HEK293 (cell line): ENCODE measurements around the gene USF1.

Experiments
- CTCF ChIA-PET: fragments of 350-600 bp; formaldehyde crosslinking; extraction: SDS; loops from one replicate; lab custom pipeline; 2021; ENCODE audit warnings: antibody characterized with exemption; lab: Yijun Ruan, JAX
- POLR2A ChIA-PET: fragments of 300-600 bp; formaldehyde crosslinking; extraction: SDS; loops from one replicate; lab custom pipeline; 2020; ENCODE audit warnings: antibody characterized with exemption, inconsistent platforms; lab: Yijun Ruan, JAX
- H3K27ac ChIP-seq: fragments of 200-500 bp; sonication (Bioruptor generic); 2 replicates; pipeline ENCODE4 v1.5.1; 2014; ENCODE audit warnings: low read depth, low read length, control low read depth, inconsistent platforms; ENCODE audit errors: extremely low read depth
- H3K36me3 ChIP-seq, 2 experiments: fragments of 200-500 bp in 1 of 2; sonication (Bioruptor generic) in 1 of 2; 1 replicate in 1 of 2; 2 replicates in 1 of 2; pipeline ENCODE4 v1.5.1; 2014 to 2017; ENCODE audit warnings: inconsistent platforms in 2 of 2, low read length in 2 of 2; ENCODE audit not compliant: control insufficient read depth in 2 of 2, insufficient read depth in 1 of 2
- H3K4me1 ChIP-seq: fragments of 200-500 bp; sonication (Bioruptor generic); 2 replicates; pipeline ENCODE4 v1.5.1; 2014; ENCODE audit warnings: mild to moderate bottlenecking, low read length, inconsistent platforms; ENCODE audit not compliant: control insufficient read depth, insufficient read depth
- H3K4me3 ChIP-seq: 2 replicates; pipeline ENCODE4 v1.5.1; 2011; ENCODE audit warnings: low read depth, mild to moderate bottlenecking, control low read depth, low read length, moderate library complexity
- H3K9me3 ChIP-seq: fragments of 200-500 bp; sonication (Bioruptor generic); 2 replicates; pipeline ENCODE4 v1.5.1; 2014; ENCODE audit warnings: low read depth, low read length, inconsistent platforms; ENCODE audit not compliant: control insufficient read depth, insufficient read depth
- ATF2 ChIP-seq: fragments of 450-650 bp; formaldehyde crosslinking; IDR thresholded peaks from 2 replicates; pipeline ENCODE4 v1.5.1; 2016; ENCODE audit warnings: missing biosample characterization, missing genetic modification characterization, low read depth
- EGR2 ChIP-seq: fragments of 450-650 bp; formaldehyde crosslinking; IDR thresholded peaks from 2 replicates; pipeline ENCODE4 v1.5.1; 2016; ENCODE audit warnings: low read depth, missing biosample characterization, missing genetic modification characterization
- PRDM10 ChIP-seq: fragments of 450-650 bp; formaldehyde crosslinking; IDR thresholded peaks from 2 replicates; pipeline ENCODE4 v1.5.1; 2016; ENCODE audit warnings: missing biosample characterization, missing genetic modification characterization
- SP7 ChIP-seq: fragments of 450-650 bp; formaldehyde crosslinking; IDR thresholded peaks from 2 replicates; pipeline ENCODE4 v1.5.1; 2016; ENCODE audit warnings: missing biosample characterization, missing genetic modification characterization
- ZBTB1 ChIP-seq: fragments of 450-650 bp; formaldehyde crosslinking; IDR thresholded peaks from 2 replicates; pipeline ENCODE4 v1.5.1; 2016; ENCODE audit warnings: missing biosample characterization, missing genetic modification characterization
- ZBTB11 ChIP-seq: fragments of 450-650 bp; formaldehyde crosslinking; conservative IDR thresholded peaks from 2 replicates; pipeline ENCODE4 v1.5.1; 2016; ENCODE audit warnings: low read depth, missing biosample characterization, missing genetic modification characterization
- ZBTB44 ChIP-seq: fragments of 450-650 bp; IDR thresholded peaks from 2 replicates; pipeline ENCODE4 v1.5.1; 2018; ENCODE audit warnings: missing biosample characterization, mild to moderate bottlenecking, missing genetic modification characterization
- ZBTB6 ChIP-seq: fragments of 450-650 bp; formaldehyde crosslinking; IDR thresholded peaks from 2 replicates; pipeline ENCODE4 v1.5.1; 2017; ENCODE audit warnings: missing biosample characterization, missing genetic modification characterization
- ZNF121 ChIP-seq: fragments of 450-650 bp; formaldehyde crosslinking; IDR thresholded peaks from 2 replicates; pipeline ENCODE4 v1.5.1; 2016; ENCODE audit warnings: missing biosample characterization, missing genetic modification characterization
- ZNF175 ChIP-seq: fragments of 450-650 bp; formaldehyde crosslinking; IDR thresholded peaks from 2 replicates; pipeline ENCODE4 v1.5.1; 2016; ENCODE audit warnings: missing biosample characterization, missing genetic modification characterization
- ZNF266 ChIP-seq: fragments of 450-650 bp; formaldehyde crosslinking; IDR thresholded peaks from 2 replicates; pipeline ENCODE4 v1.5.1; 2016; ENCODE audit warnings: missing biosample characterization, missing genetic modification characterization, low read depth
- ZNF274 ChIP-seq, 2 experiments: fragments of 200-500 bp in 1 of 2; fragments of 450-650 bp in 1 of 2; sonication (Bioruptor generic) in 1 of 2; formaldehyde crosslinking in 1 of 2; IDR thresholded peaks; 2 replicates each; pipeline versions ENCODE4 v1.5.1 to v1.6.1; 2014 to 2016; ENCODE audit warnings: borderline replicate concordance in 1 of 2, inconsistent platforms in 1 of 2, low read length in 1 of 2, missing biosample characterization in 1 of 2, missing genetic modification characterization in 1 of 2
- ZNF341 ChIP-seq: fragments of 450-650 bp; formaldehyde crosslinking; IDR thresholded peaks from 2 replicates; pipeline ENCODE4; 2016; ENCODE audit warnings: low read depth, missing biosample characterization, missing genetic modification characterization
- ZNF354C ChIP-seq: fragments of 450-650 bp; formaldehyde crosslinking; IDR thresholded peaks from 2 replicates; pipeline ENCODE4 v1.5.1; 2016; ENCODE audit warnings: missing biosample characterization, missing genetic modification characterization, low read depth, borderline replicate concordance
- ZNF398 ChIP-seq: fragments of 450-650 bp; formaldehyde crosslinking; IDR thresholded peaks from 2 replicates; pipeline ENCODE4 v1.5.1; 2017; ENCODE audit warnings: missing biosample characterization, missing genetic modification characterization
- ZNF580 ChIP-seq: fragments of 450-650 bp; formaldehyde crosslinking; IDR thresholded peaks from 2 replicates; pipeline ENCODE4 v1.5.1; 2016; ENCODE audit warnings: missing biosample characterization, missing genetic modification characterization
- ZNF624 ChIP-seq: fragments of 450-650 bp; formaldehyde crosslinking; IDR thresholded peaks from 2 replicates; pipeline ENCODE4 v1.5.1; 2017; ENCODE audit warnings: missing biosample characterization, missing genetic modification characterization
- ZNF629 ChIP-seq: fragments of 450-650 bp; formaldehyde crosslinking; IDR thresholded peaks from 2 replicates; pipeline ENCODE4 v1.5.1; 2017; ENCODE audit warnings: missing biosample characterization, missing genetic modification characterization
- ZNF791 ChIP-seq: fragments of 450-650 bp; formaldehyde crosslinking; IDR thresholded peaks from 2 replicates; pipeline ENCODE4 v1.5.1; 2016; ENCODE audit warnings: missing biosample characterization, missing genetic modification characterization
- ZNF830 ChIP-seq: fragments of 450-650 bp; IDR thresholded peaks from 2 replicates; pipeline ENCODE4 v1.5.0; 2018; ENCODE audit warnings: missing biosample characterization, missing genetic modification characterization, low read depth, mild to moderate bottlenecking, moderate library complexity

The USF1 gene

GRCh38 chr1:161008869-161009510 lies 36.8 kb downstream of the USF1 start (continued):
- TF ChIP-seq ZNF629 (tag by site-specific recombination) (peak; percentile 39; the same call in 1 of the 2 replicates), EGR2 (tag by site-specific recombination) (peak; percentile 58; the same call in 1 of the 2 replicates), SP7 (tag by site-specific recombination) (peak; percentile 86), ZNF266 (no peak), ZNF121 (tag by site-specific recombination) (peak; percentile 83), ZBTB1 (tag by site-specific recombination) (no peak), PRDM10 (tag by site-specific recombination) (peak; percentile 50), ZNF398 (tag by site-specific recombination) (peak; percentile 45; the same call in 1 of the 2 replicates)

GRCh38 chr1:161007369-161007768 lies 38.4 kb downstream of the USF1 start:
- POLR2A ChIA-PET, result no interaction called here
- Histone ChIP-seq H3K4me3 (no peak overlapping the region), H3K9me3 (no peaks in the 10 kb centered on the region), H3K36me3 (no peaks in the 10 kb centered on the region), H3K4me1 (no peaks in the 10 kb centered on the region), H3K27ac (no peak overlapping the region)
- CTCF ChIA-PET, result interaction anchor here (0.7 kb wide), 1 partner anchor 10 kb away, joined by 4 read pairs; no protein-coding TSS in a partner anchor
- TF ChIP-seq ZBTB44 (tag by site-specific recombination) (no peak), ZNF274 (IDR thresholded peaks at IDR 0.05; ENCODE audit: low read length) (no peak), ZNF274 (tag by site-specific recombination; IDR thresholded peaks at IDR 0.05; ENCODE audit: borderline replicate concordance) (no peak), ZBTB6 (tag by site-specific recombination) (no peak), ZNF354C (tag by site-specific recombination) (no peak), ZNF175 (tag by site-specific recombination) (no peak), ZNF624 (no peak), ATF2 (tag by site-specific recombination) (no peak), ZNF580 (tag by site-specific recombination) (no peak), ZNF830 (no peak), ZNF121 (tag by site-specific recombination) (no peak), ZNF341 (no peak), ZBTB11 (tag by site-specific recombination) (no peak), ZNF791 (tag by site-specific recombination) (no peak)
